Stimulated activated CD4-positive, alpha-beta T cell treated with anti-CD3 and anti-CD28 coated beads, TNF-alpha, amount 100 ng/mL, for 1 hour (primary cell): ENCODE measurements around the gene TEX35.
A peak's percentile ranks its signal among the peaks of the same experiment; 100 is the strongest.
"Not testable (repeated sequence)": the region's sequence is repeated elsewhere in the genome, so short reads cannot be mapped to it uniquely, and the experiment has no call there.

ENCODE experiments used
- DNase-seq, 3 donors: peaks; one replicate each; pipeline ENCODE4 v3.0.0-alpha.2; 2020; ENCODE audit warnings: low read depth in 3 of 3, low spot score in 1 of 3

The TEX35 gene

DNA sequence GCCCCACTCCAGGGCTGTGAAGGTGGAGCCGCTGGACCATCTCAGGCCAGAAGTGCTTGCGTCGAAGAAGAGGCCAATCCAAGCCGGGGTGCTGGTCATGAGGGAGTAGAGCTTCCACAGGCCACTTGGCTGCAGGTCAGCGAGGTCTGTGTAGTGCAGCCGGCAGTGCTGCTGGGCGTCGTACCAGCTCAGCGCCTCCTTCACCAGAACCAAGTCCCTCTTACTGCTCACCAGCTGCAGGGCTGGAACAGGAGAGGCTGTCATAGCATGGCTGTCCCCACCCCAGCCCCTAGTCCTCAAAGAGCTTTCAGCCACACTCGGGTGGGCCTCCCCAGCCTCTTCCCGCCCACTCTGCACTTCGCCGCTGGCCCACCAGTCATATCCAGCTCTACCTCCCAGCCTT, 18.3 kb upstream of the TEX35 start:
- DNase-seq: no peak

DNA sequence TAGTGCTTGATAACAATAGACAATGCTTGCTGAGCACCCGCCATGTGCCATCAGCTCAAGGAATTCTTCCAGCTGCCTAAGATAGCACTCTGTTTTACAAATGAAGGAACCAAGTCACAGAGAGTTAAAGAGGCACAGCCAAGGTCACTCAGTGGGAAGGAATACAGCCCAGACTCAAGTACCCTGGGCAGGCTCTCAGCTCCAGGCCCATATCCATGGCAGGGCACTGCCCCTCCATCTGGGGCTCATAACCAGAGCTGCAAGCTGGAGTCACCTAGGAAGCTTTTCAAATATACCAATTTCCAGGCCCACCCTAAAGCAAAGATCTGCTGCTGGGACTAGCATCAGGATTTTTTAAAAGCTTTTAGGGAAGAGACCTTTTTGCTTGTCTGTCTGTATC, 17.8 kb upstream of the TEX35 start:
- no peak for DNase-seq

DNA sequence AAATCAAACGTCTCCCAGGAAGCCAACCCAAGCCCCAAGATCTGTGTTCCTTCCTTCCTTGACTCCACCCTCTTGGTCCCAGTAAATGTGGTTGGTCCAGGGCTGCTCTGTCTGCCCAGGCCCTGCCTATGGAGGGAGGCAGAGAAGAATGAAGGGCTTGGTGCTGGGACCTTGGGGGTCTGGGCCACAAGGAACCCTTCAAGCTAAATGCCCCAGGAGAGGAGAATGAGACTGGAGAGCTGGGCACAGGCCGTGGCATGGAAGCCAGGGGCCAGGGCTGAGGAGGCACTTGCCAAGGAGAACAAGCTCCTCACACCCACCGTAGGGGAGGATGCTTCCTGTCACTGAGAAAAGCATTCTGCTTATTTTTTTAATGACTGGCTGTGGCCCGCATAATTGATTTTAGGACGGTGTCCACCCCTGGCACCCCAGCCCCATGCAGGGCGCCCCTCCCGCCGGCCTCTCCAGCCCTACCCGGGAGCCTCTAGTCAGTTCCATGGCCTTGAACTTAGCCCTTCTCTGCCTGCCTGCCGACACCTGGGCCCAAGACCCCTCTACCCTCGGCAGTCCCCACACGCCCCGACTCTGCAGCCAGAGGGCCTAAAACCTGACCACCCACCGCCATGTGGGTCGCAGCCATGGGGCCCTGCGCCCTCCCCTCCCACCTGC, 17.0 kb upstream of the TEX35 start:
- no peak for DNase-seq

DNA sequence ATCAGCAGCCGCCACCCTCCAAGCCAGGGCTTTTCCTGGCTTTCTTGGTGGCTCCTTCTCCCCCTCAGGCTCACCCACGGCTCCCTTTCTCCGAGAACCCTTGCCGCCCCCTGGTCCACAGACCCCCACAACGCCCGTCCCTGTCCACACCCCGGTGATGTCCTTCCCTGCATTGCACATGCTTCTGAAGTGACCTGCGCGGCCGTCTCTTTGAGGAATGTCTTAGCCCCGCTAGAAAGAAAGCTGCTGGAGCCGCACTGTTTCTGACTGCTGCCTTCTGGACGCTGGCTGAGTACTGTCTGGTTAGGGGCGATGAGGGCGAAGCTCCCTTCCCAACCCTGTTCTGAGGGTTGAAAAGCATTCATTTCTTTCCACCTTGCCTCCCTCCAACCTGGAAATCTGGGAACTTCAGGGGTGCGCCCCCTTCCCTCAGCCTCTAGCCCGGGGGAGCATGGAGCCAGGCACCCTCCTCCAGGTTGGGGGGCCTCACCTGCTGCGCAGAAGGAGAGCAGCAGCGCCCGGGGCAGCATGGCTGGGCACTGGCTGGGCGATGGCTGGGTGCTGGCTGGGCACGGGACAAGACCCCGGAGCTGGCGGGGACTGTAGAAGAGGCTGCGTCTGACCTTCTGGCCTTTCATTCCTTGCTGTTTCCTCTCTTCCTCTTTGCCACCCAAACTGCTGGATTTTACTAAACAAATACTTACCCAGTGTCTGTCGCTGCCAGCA, 16.3 kb upstream of the TEX35 start, which contains the start of gene CLEC20A:
CLEC20A (minus strand) TSS at position 555 of the 726 bp plus-strand sequence; CDS start at position 530, 25 bp downstream.
- no peak for DNase-seq

DNA sequence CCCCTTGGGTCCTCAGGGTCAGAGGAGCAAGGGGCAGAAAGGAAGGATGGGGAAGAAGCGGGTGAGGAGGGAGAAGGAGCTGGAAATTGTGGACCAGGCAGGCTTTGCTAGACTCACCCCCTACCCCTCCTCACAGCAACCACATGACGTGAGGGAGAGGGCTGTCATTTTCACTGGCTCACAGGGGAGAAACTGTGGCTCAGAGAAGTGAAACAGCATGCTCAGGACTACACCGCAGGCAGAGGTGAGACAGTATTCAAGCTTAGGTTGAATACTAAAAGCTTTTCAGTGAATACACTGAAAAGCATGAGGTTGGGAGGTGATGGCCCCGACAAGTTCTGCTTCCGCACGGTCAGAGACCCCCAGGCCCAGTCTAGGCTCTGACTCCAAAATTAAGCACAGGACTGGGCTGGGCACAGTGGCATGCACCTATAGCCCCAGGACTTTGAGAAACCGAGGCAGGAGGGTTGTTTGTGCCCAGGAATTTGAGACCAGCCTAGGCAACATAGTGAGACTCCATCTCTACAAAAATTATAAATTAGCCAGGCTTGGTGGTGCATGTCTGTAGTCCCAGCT, 14.9 kb upstream of the TEX35 start:
- DNase-seq: no peak

DNA sequence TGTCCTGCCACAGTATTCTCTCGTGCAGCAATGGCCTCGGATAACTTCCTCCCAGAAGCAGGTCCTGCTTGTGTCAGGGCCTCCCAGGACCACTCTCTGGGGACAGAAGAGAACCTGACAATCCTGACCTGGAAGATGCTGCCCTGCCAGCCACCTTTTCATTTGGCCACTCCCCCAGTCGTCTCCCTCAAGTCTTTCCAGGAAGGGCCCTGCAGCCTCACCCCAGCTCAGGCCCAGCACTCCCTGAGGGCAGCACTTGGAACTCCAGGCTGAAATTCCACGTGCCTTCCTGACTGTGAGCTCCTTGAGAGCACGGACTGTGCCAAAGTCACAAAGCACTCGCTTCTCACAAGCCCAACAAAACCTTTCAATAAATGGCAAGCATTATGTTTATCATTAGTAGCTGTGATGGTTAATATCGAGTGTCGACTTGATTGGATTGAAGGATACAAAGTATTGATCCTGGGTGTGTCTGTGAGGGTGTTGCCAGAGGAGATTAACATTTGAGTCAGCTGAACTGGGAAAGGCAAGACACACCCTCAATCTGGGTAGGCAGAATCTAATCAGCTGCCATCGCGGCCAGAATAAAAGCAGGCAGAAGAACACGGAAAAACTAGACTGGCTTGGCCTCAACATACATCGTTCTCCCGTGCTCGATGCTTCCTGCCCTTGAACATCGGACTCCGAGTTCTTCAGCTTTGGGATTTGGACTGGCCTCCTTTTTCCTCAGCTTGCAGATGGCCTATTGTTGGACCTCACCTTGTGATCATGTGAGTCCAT, 13.8 kb upstream of the TEX35 start:
- no peak for DNase-seq

DNA sequence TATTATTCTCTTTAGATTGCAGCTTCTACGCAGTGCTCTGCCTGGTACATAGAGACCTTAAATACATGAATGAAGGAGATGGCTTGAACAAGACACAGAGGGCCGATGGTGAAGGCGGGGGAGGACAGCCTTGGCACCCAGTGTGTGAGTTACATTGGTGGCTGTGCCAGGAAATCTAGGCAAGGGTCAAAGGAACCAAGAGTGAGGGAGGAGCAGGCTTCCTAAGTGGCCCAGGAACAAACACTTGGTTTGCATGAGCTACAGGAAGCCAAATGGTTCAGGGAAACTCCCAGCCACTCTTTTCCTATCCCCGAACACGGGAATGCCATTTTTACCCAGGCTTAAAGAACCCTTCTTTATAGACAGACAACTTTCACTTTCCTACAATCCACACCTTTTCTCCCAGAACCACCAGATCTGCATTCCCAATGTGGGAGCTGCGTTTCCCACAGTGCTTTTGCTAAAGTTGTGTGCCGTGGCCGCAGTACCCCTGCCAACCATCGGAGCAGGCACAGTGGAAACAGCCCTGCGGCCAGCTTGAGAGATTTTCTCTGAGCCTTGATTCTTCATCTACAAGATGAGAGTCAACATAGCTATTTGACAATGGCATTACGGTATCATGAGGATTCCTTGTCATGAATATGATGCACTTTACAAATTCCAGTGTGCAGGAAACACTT, 12.7 kb upstream of the TEX35 start:
- DNase-seq: no peak

DNA sequence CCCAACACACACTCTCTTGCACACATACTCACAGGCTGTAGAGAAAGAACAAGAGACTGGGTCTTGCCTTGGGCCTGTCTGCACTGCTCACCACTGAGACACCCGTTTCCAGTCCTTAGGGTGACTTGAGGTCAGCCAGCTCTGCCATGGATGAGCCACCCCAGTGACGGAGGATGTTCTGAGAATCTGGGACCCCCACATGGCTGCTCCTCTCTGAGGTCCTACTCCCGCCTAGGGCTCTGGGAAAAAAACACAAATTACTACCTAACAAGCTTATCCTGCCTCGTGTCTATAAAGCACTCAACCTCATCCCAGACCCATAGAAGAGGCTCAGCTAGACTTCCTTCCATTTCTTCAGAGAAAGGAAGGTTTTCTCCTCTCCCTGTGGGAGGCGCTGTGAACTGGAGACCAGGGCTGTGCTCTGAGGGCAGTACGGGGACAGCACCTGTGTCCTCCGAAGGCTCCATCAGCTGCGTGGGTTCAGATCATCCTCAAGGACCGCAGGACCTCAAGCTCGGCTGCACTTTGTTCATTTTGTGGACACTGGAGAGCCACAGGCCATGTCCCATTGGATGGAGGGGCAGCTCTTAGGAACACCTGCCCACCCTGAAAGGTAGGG, 11.9 kb upstream of the TEX35 start:
- no peak for DNase-seq

DNA sequence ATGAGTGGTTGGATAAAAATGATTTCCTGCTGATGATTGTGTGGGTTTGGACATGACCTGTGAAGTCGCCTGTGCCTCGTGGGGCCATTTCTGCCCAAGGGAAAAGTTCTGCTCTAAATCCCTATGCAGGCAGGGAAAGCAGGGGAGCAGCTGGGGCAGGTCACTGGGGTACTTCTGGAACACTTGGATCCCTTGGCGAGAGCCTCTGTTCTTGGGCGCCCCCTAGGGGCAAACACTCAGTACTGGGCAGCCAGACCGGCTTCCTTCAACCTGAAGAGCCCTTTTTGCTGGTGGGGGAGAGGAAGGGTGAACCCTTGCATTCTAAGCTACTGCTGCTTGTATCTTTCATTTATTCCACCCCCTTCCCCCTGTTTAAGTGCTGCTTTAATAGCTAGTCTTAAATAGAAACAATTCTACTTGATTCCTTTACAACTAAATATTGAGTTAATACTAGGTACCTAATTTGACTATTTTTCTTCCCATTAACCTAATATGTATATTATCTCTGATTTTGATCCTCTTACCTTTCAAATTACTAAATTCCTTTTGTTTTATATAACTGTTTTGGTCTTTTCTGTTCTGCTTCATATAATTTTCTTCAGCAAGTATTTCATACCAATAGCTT, 11.1 kb upstream of the TEX35 start:
- DNase-seq: peak in 2 of 3 donors; percentile 3 to 16

DNA sequence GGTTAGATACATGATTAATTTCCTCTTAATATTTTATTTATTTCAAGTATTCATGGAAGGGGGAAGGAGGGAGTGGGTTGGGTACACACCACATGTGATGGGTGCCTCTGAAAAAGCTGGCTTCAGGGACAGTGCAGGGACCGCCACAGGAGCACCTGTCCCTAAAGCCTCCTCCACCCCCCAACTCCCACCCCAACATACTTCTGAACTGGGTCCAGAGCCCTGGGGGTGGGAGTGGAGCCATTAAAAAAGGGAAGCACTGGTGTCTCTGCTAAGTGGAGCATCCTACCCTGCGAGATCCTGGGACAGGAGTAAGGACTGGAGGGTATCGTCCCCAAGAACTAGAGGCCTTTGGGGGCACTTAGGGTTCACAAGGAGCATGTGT, 10.6 kb upstream of the TEX35 start:
- DNase-seq: no peak

DNA sequence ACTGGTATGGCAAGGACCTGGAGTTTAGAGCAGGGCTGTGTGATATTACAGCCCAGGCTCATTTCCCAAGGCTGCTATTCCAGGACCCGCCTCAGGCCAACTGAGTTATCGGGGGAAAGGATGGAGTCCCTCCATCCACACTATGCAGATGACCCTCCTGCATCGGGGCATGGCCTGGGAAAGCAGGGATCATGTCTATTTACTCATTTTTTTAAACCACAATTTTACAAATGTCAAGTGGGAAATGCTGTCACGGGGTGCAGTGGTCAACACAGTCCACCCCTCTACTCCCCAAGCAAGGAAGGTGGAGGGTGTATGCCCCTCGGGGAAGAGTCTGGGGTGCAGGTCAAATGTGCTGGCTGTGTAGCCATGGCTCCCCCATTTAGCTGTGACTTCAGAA, 10.1 kb upstream of the TEX35 start:
- no peak for DNase-seq

DNA sequence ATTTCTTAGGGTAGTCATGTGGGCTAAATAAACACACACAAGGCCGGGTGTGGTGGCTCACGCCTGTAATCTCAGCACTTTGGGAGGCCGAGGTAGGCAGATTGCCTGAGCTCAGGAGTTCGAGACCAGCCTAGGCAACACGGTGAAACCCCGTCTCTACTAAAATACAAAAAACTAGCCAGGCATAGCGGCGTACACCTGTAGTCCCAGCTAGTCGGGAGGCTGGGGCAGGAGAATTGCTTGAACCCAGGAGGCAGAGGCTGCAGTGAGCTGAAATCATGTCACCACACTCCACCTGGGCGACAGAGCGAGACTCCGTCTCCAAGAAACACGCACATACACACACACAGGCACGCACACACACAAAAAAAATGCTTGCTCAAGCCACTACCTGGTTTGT, 9.6 kb upstream of the TEX35 start:
- not testable (repeated sequence) for DNase-seq

DNA sequence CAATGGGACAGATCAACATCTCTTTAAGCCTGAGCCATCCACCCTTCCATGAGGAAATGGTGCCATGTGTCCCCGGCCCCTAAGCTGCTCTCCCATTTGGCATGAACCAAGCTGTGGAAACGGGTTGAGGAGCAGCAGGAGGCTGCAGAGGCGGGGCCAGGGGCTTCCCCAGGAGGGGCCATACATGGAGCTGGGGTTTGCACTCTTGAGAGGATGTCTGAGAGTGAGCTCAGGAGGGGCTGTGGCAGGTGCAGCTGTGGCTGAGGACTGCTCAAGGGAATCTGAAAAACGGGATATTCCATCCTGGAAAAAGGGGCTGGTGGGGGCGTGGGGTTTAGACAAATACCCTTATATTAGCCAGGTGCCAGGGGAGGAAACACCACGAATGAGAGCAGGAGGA, 9.1 kb upstream of the TEX35 start:
- DNase-seq: no peak

DNA sequence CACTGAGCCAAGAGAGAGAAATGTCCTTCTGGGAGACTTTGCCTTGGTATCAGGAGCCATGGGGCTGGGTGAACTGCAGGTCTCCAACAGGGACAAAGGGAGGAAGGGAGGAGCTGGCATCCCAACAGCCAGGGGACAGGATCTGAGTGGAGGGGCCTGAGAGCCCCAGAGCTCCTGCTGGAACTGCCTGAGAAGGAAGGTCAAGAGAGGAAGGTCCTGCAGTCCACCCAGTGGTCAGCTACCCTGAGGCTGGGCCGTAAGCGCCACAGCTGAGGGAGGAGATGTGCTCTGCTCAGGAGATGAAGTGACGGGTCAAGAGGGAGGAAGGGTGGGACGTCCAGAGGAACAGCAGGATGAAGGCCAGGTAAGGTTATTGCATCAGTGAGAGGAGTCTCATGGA, 8.6 kb upstream of the TEX35 start:
- DNase-seq: no peak

DNA sequence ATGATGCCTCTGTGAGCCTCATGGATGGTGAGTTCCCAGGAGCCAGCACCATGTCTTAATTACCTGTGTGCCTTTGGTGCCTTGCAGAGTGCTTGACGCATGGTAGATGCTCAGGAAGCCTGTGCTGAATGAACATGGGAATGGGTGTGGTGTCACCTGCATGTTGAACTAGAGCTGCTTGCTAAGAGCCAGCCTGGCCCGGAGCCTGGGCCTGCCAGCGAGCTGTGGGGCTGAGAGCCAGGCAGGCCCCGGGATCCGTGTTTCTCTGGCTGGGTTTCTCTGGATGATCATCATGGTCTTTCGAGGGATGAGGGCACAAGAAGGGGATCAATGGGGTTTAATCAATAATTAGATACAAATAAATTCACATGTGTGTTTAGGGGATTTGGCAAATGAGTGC, 6.7 kb upstream of the TEX35 start:
- no peak for DNase-seq

DNA sequence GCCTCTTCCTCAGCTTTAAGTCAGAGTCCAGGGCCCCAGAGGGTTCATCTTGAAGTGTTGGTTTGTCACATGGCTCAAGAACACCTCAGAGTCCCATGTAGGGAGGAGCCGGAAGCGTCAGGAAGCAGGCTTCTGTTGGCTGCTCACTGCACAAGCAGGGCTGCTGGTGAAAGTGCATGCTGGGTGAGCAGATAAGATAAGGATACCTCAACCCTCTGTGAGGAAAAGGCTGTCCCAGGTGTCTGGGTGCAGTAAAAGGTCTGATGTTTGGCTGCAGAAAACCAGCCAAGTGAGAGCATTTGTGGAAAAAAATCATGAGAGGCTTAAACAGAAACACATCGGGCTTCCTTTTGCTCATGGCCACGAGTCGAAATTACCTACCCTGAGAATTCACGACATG, 6.2 kb upstream of the TEX35 start:
- DNase-seq: no peak

DNA sequence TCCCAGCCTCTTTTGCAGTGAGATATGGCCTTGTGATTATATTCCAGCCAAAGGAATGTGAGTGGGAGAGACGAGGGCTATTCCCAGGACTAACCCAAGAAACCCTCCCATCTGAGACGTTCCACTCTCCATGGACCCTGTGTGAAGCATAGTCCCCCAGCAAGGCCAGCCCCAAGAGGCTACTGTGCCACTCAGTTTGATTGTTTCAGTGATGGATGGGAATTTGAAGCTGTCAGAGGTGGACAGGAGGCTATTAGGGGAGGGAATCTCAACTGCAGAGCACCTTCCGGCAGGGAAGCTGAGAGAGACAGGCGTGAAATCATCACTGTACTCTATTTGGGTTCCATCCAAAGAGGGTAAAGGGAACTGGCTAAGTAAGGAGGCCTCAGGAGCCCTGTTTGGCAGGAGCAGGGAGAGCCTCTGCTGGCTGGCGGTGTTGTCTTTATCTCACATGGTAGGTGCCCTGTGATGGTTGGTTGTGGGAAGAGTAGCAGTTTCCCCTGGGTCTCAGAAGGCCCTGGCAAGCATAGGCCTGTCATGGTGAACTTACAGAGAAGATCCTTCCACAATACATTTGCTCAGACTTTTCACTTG, 3.4 kb upstream of the TEX35 start:
- no peak for DNase-seq

DNA sequence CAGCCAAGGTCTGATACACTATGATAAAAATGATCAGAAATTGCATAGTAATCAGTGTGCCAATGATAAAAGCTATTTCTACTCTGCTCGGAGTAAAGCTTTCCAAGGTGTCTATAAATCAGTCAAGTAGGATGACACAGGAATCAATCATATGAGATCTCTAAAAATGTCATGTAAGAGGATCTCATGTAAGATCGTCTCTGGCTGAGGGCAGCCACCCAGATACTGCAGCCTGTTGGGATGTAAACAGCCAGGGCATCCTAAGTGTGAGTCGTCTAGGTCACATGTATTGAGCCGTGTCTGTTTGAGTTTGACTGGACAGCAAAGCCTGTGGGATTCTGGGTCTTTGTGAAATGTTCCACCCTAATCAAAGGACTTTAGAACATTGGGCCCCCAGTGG, 2.8 kb upstream of the TEX35 start:
- no peak for DNase-seq

DNA sequence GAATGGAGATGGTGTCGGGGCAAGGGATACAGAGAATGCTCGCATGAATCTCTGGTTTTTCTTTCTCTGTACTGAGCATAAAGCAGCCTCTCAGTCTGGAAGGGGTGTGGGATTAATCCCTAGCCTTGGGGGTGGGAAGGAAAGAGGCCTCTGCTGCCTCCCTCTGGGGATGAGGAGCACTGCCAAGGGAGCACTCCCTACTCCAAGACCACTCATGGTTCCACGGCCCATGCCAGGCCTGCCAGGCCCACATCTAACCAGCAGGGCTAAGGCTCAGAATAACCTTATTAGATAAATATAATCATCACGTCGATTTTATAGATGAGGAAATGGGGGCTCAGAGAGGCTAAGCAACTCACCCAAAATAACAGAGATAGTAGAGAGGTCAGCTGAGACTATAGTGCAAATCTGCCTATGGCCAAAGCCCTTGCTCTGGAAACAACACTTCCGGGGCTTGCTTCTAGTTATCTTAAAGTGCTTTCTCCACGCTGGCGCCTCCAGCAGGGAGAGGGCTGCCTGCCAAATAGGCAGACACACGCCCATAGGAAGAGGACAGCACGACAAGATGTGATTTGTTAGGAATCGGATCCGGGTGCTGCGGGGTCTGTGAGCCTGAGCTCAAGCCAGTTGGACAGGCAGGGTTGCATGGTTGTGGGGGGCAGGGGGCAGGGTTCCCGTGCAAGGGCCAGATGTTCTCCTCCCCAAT, 522 bp downstream of the TEX35 start:
- DNase-seq: no peak
